AG04450 (cell line): ENCODE results near the gene GAREM1. TPM values are rescaled to one million over a fixed set of nuclear protein-coding genes. Genes with fewer than 3 reads are reported as not detected.

Experiments
- CTCF ChIA-PET: fragments of 300-600, 350-600 bp; formaldehyde crosslinking; extraction: SDS; loops from one replicate; lab custom pipeline; 2022; ENCODE audit warnings: antibody characterized with exemption, inconsistent platforms; lab: Charles Lee
- POLR2A ChIA-PET: fragments of 350-600 bp; formaldehyde crosslinking; extraction: SDS; loops from one replicate; lab custom pipeline; 2021; ENCODE audit warnings: antibody characterized with exemption, inconsistent platforms; lab: Yijun Ruan, JAX
- DNase-seq: peaks from one replicate; pipeline ENCODE4 v3.0.0-alpha.2; 2011; ENCODE audit warnings: low read depth, low spot score
- H3K27ac ChIP-seq: one replicate; pipeline ENCODE4 v1.5.1; 2012; ENCODE audit warnings: low read depth, low read length, control low read depth
- H3K27me3 ChIP-seq: one replicate; pipeline ENCODE4 v1.6.0; 2012; ENCODE audit warnings: low read length; ENCODE audit not compliant: control insufficient read depth, insufficient read depth
- H3K4me3 ChIP-seq: 2 replicates; pipeline ENCODE4 v1.5.1; 2011; ENCODE audit warnings: mild to moderate bottlenecking, low read depth, low read length, control low read depth
- H3K9me3 ChIP-seq: 2 replicates; pipeline ENCODE4 v1.5.1; 2012; ENCODE audit warnings: low read length; ENCODE audit not compliant: control insufficient read depth, insufficient read depth
- polyA plus RNA-seq: library from polyadenylated mRNA; depleted of rRNA; stranded (reverse); fragments of >200 nt; gene quantifications from 2 replicates; pipeline ENCODE4 v1.2.3, GENCODE V29; 2011
- TF ChIP-seq, protein P1 (sequence below): IDR thresholded peaks from 2 replicates; pipeline ENCODE4 v1.5.1; 2011; ENCODE audit warnings: low read depth, low read length, control low read depth, inconsistent platforms

Gene GAREM1
- polyA plus RNA-seq, 1 experiment: 3.4 TPM

DNA sequence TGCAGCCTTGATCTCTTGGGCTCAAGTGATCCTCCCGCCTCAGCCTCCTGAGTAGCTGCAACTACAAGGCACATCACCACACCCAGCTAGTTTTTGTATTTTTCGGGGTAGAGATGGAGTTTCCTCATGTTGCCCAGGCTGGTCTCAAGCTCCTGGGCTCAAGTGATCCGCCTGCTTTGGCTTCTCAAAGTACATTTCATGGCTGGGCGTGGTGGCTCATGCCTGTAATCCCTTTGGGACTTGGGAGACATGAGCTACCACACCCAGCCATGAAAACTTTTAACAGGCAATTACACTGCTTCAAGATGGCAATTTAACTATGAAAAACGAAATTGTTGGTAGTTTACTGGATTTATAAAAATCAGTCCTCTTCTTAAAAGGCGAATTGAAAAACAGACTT is 211.1 kb downstream of the GAREM1 start:
- no peak for DNase-seq
- TF ChIP-seq, protein P1, sequence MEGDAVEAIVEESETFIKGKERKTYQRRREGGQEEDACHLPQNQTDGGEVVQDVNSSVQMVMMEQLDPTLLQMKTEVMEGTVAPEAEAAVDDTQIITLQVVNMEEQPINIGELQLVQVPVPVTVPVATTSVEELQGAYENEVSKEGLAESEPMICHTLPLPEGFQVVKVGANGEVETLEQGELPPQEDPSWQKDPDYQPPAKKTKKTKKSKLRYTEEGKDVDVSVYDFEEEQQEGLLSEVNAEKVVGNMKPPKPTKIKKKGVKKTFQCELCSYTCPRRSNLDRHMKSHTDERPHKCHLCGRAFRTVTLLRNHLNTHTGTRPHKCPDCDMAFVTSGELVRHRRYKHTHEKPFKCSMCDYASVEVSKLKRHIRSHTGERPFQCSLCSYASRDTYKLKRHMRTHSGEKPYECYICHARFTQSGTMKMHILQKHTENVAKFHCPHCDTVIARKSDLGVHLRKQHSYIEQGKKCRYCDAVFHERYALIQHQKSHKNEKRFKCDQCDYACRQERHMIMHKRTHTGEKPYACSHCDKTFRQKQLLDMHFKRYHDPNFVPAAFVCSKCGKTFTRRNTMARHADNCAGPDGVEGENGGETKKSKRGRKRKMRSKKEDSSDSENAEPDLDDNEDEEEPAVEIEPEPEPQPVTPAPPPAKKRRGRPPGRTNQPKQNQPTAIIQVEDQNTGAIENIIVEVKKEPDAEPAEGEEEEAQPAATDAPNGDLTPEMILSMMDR: no peak
- POLR2A ChIA-PET: no interaction called here

DNA sequence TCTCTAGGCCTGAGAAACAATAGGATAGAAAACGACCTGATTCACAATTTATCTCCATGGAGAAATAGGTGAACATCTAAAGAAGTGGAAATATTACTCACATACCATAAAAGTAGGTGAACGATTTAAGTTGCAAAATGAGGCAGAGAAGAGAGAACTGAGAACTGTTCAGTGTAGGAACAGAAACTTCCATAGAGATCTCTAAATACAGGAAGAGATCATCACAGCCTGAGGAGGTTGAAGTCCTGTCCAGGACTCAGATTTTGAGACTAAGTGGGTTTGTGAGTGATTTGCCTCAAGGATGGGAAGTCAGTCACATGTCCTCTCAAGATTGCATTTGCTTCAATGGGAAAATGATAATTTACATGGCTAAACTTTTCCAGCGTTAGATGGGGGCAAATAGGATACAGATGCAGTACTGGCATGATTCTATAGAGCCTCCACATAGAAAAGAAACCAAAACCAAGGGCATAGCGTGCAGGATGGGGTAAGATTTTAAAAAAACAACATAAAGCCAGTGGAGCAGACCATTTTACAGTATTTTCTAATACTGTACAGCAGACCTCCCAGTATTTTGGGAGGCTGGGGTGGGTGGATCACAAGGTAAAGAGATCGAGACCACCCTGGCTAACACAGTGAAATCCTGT is 212.0 kb downstream of the GAREM1 start:
- TF ChIP-seq, protein P1: no peak
- no peak overlapping the region for H3K4me3 ChIP-seq
- CTCF ChIA-PET: interaction anchor here (1.2 to 2.0 kb wide), 2 partner anchors 13 to 212 kb away, joined by 5 to 10 read pairs; partner anchors contain the start of gene GAREM1
- POLR2A ChIA-PET: no interaction called here
- peaks cover 2% of the 10 kb centered on the region for H3K27me3 ChIP-seq
- no peak overlapping the region for H3K27ac ChIP-seq
- DNase-seq: no peak
- no peaks in the 10 kb centered on the region for H3K9me3 ChIP-seq

More for the DNA sequence above, 211.1 kb downstream of the GAREM1 start:
- CTCF ChIA-PET: interaction anchor here (1.2 to 2.4 kb wide), 4 partner anchors 11 to 211 kb away, joined by 5 to 10 read pairs (median 6); partner anchors contain the start of gene GAREM1
- H3K27ac ChIP-seq: no peak overlapping the region
- peaks cover 2% of the 10 kb centered on the region for H3K27me3 ChIP-seq
- no peak overlapping the region for H3K4me3 ChIP-seq
- no peaks in the 10 kb centered on the region for H3K9me3 ChIP-seq

DNA sequence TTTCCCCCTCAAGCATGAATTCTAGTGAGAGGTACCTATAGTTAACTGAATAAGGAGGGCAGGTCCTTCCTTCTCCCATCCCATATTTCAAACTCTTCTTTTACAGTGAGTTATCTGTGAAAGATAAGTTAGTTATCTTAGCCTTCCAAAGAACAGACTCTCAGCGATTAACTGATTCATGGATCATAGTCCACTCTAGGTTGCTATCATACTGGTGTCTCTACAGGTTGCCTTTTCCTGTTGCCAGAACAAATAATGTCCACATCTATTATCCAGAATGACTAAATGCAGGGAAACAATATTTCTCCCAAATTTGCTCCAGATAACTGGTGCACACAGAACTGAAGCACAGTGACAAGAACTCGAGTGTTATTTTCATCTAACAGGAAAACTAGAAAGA is 212.5 kb downstream of the GAREM1 start:
- TF ChIP-seq, protein P1: no peak
- CTCF ChIA-PET: no interaction called here
- no peak for DNase-seq

DNA sequence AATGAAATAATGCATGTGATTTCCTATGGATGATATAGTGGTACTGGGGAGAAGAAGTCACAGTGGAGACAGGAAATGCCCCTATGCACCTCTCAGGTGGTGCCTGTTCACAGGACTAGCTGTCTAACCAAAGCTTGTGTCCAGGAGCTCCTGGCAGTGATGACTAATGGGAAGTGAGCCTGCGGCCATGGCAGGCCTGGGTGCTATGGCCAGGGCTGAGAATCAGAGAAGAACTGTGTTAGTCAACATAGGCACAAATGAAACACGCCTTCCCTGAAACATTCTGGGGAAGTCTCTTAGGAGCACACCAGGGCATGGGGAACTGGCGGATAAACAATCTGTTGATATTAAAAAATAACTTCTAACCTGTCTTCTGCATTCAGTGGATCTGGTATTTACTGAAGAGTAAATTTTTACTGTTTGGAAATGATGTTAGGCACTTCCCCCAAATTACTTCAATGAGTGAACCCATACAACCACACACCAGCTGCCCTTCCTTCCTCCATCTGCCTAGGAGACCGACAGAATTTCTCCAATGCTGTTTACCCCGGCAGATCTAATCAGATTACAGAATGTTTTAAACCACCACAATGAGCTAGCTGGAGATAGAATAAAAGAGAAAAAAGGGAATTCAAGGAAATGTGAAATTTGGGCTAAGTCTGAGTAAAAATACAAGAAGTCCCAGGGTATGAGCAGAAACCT is 213.4 kb downstream of the GAREM1 start:
- no peaks in the 10 kb centered on the region for H3K9me3 ChIP-seq
- POLR2A ChIA-PET: no interaction called here
- peaks cover 2% of the 10 kb centered on the region for H3K27me3 ChIP-seq
- H3K27ac ChIP-seq: no peak overlapping the region
- TF ChIP-seq, protein P1: no peak
- H3K4me3 ChIP-seq: no peak overlapping the region
- CTCF ChIA-PET: interaction anchor here (0.6 to 1.1 kb wide), 2 partner anchors 16 to 68 kb away, joined by 3 to 4 read pairs; no protein-coding TSS in a partner anchor
- DNase-seq: no peak

More for the DNA sequence above, 212.5 kb downstream of the GAREM1 start:
- Histone ChIP-seq H3K9me3 (no peaks in the 10 kb centered on the region), H3K27ac (no peak overlapping the region), H3K4me3 (no peak overlapping the region), H3K27me3 (peaks cover 2% of the 10 kb centered on the region)
- POLR2A ChIA-PET: no interaction called here

DNA sequence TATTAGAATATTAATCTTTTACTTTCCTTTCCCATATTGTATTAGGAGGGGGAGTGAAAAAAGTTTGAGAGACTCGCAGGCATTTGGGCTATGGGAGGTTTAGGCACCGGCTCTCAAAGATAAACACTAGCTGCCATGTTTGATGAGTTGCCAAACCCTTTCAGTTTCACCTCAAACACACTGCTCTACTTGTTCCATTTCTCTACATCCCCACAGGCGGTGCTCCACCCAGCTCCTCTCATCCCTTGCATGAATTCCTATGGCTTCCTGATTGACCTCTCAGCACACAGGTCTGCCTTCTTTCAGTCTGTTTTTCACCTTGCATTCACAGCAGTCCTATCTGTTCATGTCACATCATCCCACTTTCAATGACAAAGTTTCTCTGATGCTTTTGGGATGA is 215.1 kb downstream of the GAREM1 start:
- H3K9me3 ChIP-seq: no peaks in the 10 kb centered on the region
- ChIA-PET POLR2A (no interaction called here), CTCF (interaction anchor here (1.0 kb wide), 1 partner anchor 16 kb away, joined by 4 read pairs; no protein-coding TSS in a partner anchor)
- TF ChIP-seq, protein P1: no peak
- no peak overlapping the region for H3K4me3 ChIP-seq
- no peak for DNase-seq
- no peak overlapping the region for H3K27ac ChIP-seq
- peaks cover 2% of the 10 kb centered on the region for H3K27me3 ChIP-seq
